ENCODE data around the gene MYO18A.

The MYO18A gene

DNA sequence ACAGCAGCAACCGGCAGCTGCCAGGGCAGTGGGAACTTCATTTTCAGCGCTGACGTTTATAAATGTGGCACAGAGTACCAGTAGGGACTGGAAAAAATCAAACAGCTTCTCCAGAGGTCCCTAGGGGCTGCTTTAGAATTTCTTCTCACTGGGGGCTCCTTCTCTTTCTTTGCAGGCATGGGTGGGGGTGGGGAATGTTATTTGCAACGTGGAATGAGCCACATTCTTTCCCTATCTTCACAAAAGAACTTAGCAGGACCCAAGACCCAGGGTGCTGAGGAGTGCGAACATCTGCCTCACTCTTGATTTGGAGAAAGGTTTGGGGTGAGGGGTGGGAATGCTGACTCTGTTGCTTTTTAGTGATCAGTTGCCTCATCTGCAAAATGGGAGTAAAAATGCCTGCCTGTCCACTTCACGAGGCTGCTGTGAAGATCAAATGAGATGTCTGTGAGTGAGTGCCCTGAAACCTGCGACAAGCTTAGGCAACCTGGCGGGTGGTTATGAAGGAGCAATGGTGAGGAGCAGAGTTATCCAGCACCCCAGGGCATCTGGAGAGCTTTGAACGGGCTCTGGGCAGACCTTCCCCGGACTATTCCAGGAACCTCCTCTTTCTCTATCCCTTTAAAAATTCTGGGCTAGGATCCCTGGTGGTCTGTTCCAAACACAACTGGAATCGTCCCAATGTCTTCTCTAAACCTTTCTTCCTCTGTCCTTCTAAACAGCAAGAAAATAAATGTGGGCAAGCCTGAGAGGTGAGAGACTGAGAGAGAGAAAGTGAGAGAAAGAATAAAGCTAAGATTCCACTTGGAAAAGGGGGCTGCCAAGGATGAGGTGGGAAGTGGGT lies 148.0 kb downstream of the MYO18A start:
- TF ChIP-seq, protein P1, sequence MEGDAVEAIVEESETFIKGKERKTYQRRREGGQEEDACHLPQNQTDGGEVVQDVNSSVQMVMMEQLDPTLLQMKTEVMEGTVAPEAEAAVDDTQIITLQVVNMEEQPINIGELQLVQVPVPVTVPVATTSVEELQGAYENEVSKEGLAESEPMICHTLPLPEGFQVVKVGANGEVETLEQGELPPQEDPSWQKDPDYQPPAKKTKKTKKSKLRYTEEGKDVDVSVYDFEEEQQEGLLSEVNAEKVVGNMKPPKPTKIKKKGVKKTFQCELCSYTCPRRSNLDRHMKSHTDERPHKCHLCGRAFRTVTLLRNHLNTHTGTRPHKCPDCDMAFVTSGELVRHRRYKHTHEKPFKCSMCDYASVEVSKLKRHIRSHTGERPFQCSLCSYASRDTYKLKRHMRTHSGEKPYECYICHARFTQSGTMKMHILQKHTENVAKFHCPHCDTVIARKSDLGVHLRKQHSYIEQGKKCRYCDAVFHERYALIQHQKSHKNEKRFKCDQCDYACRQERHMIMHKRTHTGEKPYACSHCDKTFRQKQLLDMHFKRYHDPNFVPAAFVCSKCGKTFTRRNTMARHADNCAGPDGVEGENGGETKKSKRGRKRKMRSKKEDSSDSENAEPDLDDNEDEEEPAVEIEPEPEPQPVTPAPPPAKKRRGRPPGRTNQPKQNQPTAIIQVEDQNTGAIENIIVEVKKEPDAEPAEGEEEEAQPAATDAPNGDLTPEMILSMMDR (IDR thresholded peaks at IDR 0.05; ENCODE audit: insufficient read depth, missing control alignments): no peak
- DNase-seq (ENCODE audit: insufficient read length, low spot score) (no peak), FAIRE-seq (no peak)

DNA sequence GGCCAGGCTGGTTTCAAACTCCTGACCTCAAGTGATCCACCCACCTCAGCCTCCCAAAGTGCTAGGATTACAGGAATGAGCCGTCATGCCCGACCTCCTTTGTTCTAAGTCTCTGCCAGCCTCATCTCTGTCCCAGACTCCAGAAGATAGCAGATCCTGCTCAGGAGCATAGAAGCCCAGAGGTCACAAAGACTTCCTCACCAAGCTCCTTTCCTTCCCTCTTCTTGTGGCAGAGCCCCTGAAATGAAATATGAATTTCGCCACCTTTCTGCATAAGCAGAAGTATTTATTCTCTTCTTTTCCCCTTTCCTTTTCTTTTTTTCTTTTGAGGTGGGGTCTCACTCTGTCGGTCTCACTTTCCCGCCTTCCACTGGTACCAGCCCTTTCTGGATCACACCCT lies 148.7 kb downstream of the MYO18A start:
- TF ChIP-seq, protein P1 (IDR thresholded peaks at IDR 0.05; ENCODE audit: insufficient read depth, missing control alignments): no peak
- FAIRE-seq (no peak), DNase-seq (ENCODE audit: insufficient read length, low spot score) (no peak)

DNA sequence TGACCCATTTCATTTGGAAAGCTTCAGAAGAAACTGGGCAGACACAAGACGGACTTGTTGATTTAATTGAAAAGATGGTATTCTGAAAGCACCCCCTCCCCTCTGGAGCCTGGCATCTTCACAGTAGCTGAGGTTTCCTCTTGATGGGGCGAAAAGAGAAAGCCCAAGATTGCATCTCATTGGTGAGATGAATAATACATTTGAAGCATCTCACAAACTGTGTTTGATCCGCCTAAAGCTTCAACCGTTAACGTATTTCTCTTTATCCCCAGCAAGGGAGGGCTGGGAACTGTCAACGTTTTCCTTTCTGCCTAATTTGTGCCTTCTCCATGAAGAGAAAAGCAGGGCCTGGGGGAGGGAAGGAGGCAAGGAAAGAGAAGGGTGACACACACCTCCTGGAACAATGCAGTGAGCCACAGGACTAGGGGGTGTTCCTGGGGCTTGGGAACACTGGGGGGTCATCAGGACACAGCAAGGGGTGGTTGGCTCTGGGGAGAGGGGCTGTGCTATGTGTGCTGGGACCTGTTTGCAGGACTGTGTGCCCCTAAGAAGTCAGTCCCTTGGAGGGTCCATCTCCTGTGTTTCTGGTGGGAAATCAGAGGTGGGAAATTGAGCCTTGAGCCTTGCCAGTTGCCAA lies 155.8 kb downstream of the MYO18A start:
- DNase-seq (ENCODE audit: insufficient read length, low spot score) (no peak), FAIRE-seq (no peak)
- TF ChIP-seq, protein P1 (IDR thresholded peaks at IDR 0.05; ENCODE audit: insufficient read depth, missing control alignments): no peak

DNA sequence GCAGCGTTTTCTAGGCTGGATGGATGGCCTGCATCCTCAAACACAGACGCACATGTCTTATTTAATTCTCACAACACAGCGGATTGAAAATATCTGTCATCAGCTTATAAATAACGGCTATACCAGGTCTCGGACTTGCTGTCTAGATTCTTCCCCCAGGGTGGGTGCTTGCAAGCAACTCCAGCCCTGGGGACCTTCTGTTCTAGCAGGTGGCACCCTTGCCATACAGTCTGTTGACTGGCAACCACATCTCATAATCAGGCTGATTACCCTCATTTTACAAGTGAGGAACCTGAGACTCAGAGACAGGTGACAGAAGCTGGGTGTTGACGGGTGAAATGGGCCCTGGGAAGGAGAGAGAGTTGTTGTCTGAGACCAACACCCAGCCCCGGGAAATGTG lies 158.1 kb downstream of the MYO18A start:
- TF ChIP-seq, protein P1 (IDR thresholded peaks at IDR 0.05; ENCODE audit: insufficient read depth, missing control alignments): no peak

DNA sequence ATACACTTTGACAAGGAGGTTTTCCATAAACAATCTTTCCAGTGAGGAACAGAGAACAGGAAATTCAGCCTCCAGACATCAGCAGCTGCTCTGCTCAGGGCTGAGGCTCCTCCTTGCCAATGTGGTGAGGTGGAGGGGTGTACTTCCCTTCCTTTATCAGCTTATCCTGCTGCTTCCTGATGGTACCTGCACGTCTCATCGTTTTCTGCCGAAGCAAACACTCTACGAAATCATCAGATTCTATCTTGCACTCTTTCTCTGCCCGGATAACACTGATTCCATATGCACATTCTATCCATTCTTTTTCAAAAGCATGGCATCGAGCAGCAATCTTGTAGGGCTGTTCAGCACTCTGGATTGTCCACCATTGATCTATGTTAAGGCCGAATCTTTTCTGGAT lies 159.0 kb downstream of the MYO18A start:
- no peak for FAIRE-seq
- TF ChIP-seq, protein P1 (IDR thresholded peaks at IDR 0.05; ENCODE audit: insufficient read depth, missing control alignments): no peak

More for the DNA sequence above, 158.1 kb downstream of the MYO18A start:
- FAIRE-seq (no peak), DNase-seq (ENCODE audit: insufficient read length, low spot score) (no peak)

More for the DNA sequence above, 159.0 kb downstream of the MYO18A start:
- no peak for DNase-seq (ENCODE audit: insufficient read length, low spot score)

Measured in D721Med (cell line).